ENCODE results near the gene KIF20B.
"Not testable (repeated sequence)": the region's sequence is repeated elsewhere in the genome, so short reads cannot be mapped to it uniquely, and the experiment has no call there.

The KIF20B gene

DNA sequence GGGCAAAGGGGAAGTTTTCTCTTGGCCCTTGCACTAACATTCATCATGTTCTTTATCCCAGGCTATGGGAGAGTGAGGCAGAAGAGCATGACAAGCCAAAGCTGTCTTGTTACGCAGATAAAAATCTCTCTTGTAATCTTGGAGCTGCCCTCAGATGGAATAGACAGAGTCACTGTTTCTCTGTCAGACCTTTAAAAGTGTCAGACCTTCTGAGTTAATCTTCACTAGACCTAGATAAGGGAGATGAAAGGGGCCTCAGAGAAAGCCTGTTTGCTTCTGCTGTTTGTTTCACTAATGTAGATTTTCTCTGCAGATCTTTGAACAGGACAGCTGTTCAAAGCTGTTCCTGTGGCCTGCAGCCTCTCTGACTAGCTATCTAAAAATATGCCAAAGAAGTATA is 112.9 kb downstream of the KIF20B start:
- H3K4me3 ChIP-seq (ENCODE audit: low read depth, low read length): no peak overlapping the region
- DNase-seq (ENCODE audit: low read depth): no peak

DNA sequence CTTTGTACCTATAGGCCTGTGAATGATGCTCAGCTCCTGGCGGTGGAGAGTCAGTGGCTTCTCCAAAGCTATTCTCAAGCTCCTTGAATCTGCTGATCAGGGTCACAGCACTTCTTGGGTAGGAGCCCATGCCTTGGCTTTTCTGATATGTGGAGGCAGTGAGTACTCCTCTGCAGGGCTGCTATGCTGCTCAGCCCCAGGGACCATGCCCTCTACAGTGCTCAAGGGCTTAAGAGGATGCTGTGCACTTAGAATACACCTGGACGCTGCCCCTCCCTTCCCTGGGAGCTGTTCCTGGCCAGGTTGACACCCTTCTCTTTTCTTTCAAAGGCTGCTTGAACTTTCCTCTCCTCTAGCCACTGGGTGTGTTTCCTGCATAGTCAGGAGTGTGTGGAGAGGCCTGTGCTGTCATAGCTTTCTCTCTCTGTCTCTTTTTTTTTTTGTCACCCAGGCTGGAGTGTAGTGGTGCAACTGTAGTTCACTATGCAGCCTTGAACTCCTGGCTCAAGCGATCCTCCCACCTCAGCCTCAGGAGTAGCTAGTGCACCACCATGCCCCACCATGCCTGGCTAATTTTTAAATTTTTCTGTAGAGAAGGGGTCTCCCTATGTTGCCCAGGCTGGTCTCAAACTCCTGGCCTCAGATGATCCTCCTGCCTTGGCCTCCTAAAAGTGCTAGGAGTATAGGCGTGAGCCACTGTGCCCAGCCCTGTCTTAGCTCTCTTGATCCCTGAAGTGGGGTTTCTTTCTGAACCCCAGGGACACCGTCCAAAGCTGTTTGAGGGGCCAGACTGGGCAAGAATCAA is 113.9 kb downstream of the KIF20B start:
- H3K4me3 ChIP-seq (ENCODE audit: low read depth, low read length): no peak overlapping the region
- DNase-seq (ENCODE audit: low read depth): no peak

DNA sequence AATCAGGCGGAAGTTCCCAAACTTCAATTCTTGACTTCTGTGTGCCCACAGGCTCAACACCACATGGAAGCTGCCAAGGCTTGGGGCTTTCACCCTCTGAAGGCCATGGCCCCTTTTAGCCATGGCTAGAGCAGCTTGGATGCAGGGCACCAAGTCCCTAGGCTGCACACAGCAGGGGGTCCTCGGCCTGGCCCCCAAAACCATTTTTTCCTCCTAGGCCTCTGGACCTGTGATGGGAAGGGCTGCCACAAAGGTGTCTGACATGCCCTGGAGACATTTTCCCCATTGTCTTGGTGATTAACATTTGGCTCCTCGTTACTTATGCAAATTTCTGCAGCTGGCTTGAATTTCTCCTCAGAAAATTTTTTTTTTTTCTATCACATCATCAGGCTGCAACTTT is 117.6 kb downstream of the KIF20B start:
- H3K4me3 ChIP-seq (ENCODE audit: low read depth, low read length); DNase-seq (ENCODE audit: low read depth): not testable (repeated sequence)
